Measurements from ENCODE around the gene AUH.

GRCh38 chr9:91379426-91379825 lies 17.7 kb upstream of the AUH start:
- no peak for TF ChIP-seq CTCF (IDR thresholded peaks at IDR 0.05; ENCODE audit: insufficient read depth, low read length)
- TF ChIP-seq POLR2AphosphoS5 (IDR thresholded peaks at IDR 0.05; ENCODE audit: low read depth): no peak
- no peak for TF ChIP-seq GABPA (IDR thresholded peaks at IDR 0.05; ENCODE audit: low read depth)
- no peak for TF ChIP-seq REST (IDR thresholded peaks at IDR 0.05; ENCODE audit: insufficient replicate concordance, low read depth)
- TF ChIP-seq SPI1 (IDR thresholded peaks at IDR 0.05; ENCODE audit: borderline replicate concordance, low read depth): no peak
